SK-N-SH (cell line): Measurements from ENCODE around the gene BRD2.

Experiments used
- FOXM1 ChIP-seq: IDR thresholded peaks from 2 replicates; pipeline ENCODE4 v1.4.0; 2012; ENCODE audit warnings: low read depth, mild to moderate bottlenecking
- RFX5 ChIP-seq: IDR thresholded peaks from 2 replicates; pipeline ENCODE4 v1.6.1; 2012; ENCODE audit warnings: mild to moderate bottlenecking, improper control_type of control experiment, low read length
- TF ChIP-seq, protein P1 (sequence below): fragments of 150-350 bp; IDR thresholded peaks from 2 replicates; pipeline ENCODE4 v1.6.1; 2017; ENCODE audit warnings: antibody characterized with exemption, low read length, low read depth, borderline replicate concordance
- TF ChIP-seq, protein P2 (sequence below): IDR thresholded peaks from 2 replicates; pipeline ENCODE4 v1.4.0; 2012; ENCODE audit warnings: low read depth, borderline replicate concordance

DNA sequence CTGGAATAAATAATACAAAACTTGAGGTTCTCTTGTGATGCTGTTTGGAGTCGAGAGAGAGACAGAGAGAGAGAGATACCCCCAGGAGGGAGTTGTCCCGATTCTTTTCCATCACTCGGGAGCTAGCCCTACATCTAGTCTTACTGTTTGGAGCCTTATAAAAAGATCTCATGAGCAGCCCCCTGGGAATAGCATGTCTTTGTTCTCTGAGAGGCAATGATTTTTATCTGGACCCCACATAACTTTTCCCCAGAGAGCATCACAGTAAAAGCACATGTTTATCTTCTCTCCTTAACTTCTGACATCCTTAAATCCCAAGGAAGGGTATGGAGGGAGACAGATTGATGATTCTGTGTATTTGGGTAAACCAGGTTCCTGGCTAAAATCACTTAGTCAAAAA, 61.9 kb downstream of the BRD2 start:
- TF ChIP-seq RFX5 (no peak), FOXM1 (no peak)
- TF ChIP-seq, protein P1, sequence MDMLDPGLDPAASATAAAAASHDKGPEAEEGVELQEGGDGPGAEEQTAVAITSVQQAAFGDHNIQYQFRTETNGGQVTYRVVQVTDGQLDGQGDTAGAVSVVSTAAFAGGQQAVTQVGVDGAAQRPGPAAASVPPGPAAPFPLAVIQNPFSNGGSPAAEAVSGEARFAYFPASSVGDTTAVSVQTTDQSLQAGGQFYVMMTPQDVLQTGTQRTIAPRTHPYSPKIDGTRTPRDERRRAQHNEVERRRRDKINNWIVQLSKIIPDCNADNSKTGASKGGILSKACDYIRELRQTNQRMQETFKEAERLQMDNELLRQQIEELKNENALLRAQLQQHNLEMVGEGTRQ: no peak
- TF ChIP-seq, protein P2, sequence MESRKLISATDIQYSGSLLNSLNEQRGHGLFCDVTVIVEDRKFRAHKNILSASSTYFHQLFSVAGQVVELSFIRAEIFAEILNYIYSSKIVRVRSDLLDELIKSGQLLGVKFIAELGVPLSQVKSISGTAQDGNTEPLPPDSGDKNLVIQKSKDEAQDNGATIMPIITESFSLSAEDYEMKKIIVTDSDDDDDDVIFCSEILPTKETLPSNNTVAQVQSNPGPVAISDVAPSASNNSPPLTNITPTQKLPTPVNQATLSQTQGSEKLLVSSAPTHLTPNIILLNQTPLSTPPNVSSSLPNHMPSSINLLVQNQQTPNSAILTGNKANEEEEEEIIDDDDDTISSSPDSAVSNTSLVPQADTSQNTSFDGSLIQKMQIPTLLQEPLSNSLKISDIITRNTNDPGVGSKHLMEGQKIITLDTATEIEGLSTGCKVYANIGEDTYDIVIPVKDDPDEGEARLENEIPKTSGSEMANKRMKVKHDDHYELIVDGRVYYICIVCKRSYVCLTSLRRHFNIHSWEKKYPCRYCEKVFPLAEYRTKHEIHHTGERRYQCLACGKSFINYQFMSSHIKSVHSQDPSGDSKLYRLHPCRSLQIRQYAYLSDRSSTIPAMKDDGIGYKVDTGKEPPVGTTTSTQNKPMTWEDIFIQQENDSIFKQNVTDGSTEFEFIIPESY: no peak
